ENCODE results near the gene MLF2. TPM values are rescaled to one million over a fixed set of nuclear protein-coding genes. Genes with fewer than 3 reads are reported as not detected.

MLF2 gene
- total RNA-seq, 1 experiment from 2014 or later = 309 TPM

GRCh38 chr12:6735448-6736191, 17.3 kb downstream of the MLF2 start:
- ChIA-PET POLR2A (interaction anchor here (1.7 kb wide), 1 partner anchor 12 kb away, joined by 4 read pairs; the partner anchor contains the start of gene COPS7A), CTCF (interaction anchor here (1.0 to 1.2 kb wide), 2 partner anchors 11 to 43 kb away, joined by 3 read pairs; no protein-coding TSS in a partner anchor), RAD21 (ENCODE audit: low non-redundant PET in 1 of 2, low total read pairs in 2 of 2, uncharacterized antibody in 2 of 2, unreplicated experiment in 2 of 2) (no interaction called here)
- ATAC-seq (peak; percentile 97), DNase-seq (ENCODE audit: low read depth, low spot score) (no peak)
- Histone ChIP-seq H3K36me3 (ENCODE audit: control insufficient read depth in 1 of 2, insufficient read depth in 2 of 2, low read length in 2 of 2) (peaks cover 0 to 11% of the 10 kb centered on the region in 2 experiments; a peak in 1 of 4 replicates), H3K27me3 (ENCODE audit: insufficient read depth, low read length) (no peaks in the 10 kb centered on the region), H3K4me2 (ENCODE audit: low read length) (peak overlapping the region; percentile 23; the same call in 1 of the 2 replicates), H3K9ac (ENCODE audit: low read length) (peak overlapping the region; percentile 12), H2AFZ (ENCODE audit: low read depth, low read length, poor library complexity, severe bottlenecking) (no peak overlapping the region), H3K27ac (ENCODE audit: low read depth, low read length) (peak overlapping the region; percentile 63; the same call in 1 of the 2 replicates), H3K79me2 (ENCODE audit: insufficient read depth, low read length) (no peaks in the 10 kb centered on the region), H3K9me2 (ENCODE audit: insufficient read depth) (no peaks in the 10 kb centered on the region), H3K4me3 (replicated peaks in 1 of 2; ENCODE audit: low read depth in 1 of 2, low read length in 2 of 2) (no peak overlapping the region), H3K4me1 (ENCODE audit: control insufficient read depth in 1 of 2, insufficient read depth in 2 of 2, low read length in 2 of 2) (peaks cover 4 to 10% of the 10 kb centered on the region in 2 experiments), H4K20me1 (ENCODE audit: insufficient read depth) (no peaks in the 10 kb centered on the region), H3K9me3 (ENCODE audit: control insufficient read depth in 1 of 2, insufficient read depth in 1 of 2, low read depth in 1 of 2, low read length in 2 of 2) (no peaks in the 10 kb centered on the region)
- intact Hi-C loops (cut with micrococcal nuclease) = loop anchor here (1.0 kb wide), 2 partner anchors 44 to 90 kb away; no protein-coding TSS in a partner anchor
- BruUV-seq (replicated peaks) = no TSS peak
- peak; percentile 81 for TF ChIP-seq RAD21 (IDR thresholded peaks at IDR 0.05; ENCODE audit: low read depth)
- TF ChIP-seq FOSL1 (IDR thresholded peaks at IDR 0.05; ENCODE audit: low read depth) = peak; percentile 27; the same call in 1 of the 2 replicates
- no peak for TF ChIP-seq MAX (IDR thresholded peaks at IDR 0.05)
- TF ChIP-seq YY1 (IDR thresholded peaks at IDR 0.05; ENCODE audit: extremely low read depth, insufficient replicate concordance, low read depth, low read length) = no peak
- TF ChIP-seq POLR2AphosphoS5 (IDR thresholded peaks at IDR 0.05; ENCODE audit: low read depth, low read length) = no peak
- no peak for TF ChIP-seq ELF1 (IDR thresholded peaks at IDR 0.05; ENCODE audit: borderline replicate concordance, low read depth)
- no peak for TF ChIP-seq ZFX (IDR thresholded peaks at IDR 0.05)
- TF ChIP-seq, protein P1, sequence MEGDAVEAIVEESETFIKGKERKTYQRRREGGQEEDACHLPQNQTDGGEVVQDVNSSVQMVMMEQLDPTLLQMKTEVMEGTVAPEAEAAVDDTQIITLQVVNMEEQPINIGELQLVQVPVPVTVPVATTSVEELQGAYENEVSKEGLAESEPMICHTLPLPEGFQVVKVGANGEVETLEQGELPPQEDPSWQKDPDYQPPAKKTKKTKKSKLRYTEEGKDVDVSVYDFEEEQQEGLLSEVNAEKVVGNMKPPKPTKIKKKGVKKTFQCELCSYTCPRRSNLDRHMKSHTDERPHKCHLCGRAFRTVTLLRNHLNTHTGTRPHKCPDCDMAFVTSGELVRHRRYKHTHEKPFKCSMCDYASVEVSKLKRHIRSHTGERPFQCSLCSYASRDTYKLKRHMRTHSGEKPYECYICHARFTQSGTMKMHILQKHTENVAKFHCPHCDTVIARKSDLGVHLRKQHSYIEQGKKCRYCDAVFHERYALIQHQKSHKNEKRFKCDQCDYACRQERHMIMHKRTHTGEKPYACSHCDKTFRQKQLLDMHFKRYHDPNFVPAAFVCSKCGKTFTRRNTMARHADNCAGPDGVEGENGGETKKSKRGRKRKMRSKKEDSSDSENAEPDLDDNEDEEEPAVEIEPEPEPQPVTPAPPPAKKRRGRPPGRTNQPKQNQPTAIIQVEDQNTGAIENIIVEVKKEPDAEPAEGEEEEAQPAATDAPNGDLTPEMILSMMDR (IDR thresholded peaks at IDR 0.05 in 2 of 3, conservative IDR thresholded peaks at IDR 0.05 in 1 of 3; ENCODE audit: borderline replicate concordance in 1 of 3, insufficient read depth in 1 of 3, low read depth in 2 of 3, low read length in 2 of 3) = peak; percentile 85 to 86 (median 86)

All from HCT116 (cell line).